ENCODE measurements around the gene CCDC148. TPM values are rescaled to one million over a fixed set of nuclear protein-coding genes. Genes with fewer than 3 reads are reported as not detected.
"Not testable (repeated sequence)": the region's sequence is repeated elsewhere in the genome, so short reads cannot be mapped to it uniquely, and the experiment has no call there.

Gene CCDC148
- total and polyA plus RNA-seq, 2 donors (not counting 3 experiments of a cell fraction or from before 2014, with no cell fraction given): 0.04 to 0.69 TPM

DNA sequence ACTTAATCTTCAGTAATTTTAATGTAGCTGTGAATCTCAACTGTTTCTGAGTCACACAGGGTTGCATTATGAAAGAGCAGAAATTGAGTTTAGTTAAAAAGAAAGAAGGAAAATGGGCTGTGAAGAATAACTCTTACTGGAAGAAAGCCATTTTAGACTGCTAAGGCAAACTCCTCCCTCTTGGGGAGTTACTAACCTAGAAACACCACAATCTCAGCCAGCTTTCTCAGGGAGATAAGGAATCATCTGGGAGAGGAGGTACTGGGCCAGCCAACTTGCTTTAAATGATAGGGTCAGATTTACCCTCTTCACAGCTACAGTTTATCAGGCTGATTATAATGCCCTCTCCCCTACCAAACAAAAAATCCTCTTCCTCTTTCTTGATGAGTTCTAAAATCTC, 119.5 kb downstream of the CCDC148 start:
- H3K4me1 ChIP-seq (ENCODE audit: control insufficient read depth, extremely low read depth, insufficient read depth, low read length): no peaks in the 10 kb centered on the region
- H2AFZ ChIP-seq (ENCODE audit: low read depth, low read length): no peak overlapping the region
- TF ChIP-seq FOS (IDR thresholded peaks at IDR 0.05; ENCODE audit: borderline replicate concordance, insufficient read depth, low read length): no peak
- TF ChIP-seq, protein P1, sequence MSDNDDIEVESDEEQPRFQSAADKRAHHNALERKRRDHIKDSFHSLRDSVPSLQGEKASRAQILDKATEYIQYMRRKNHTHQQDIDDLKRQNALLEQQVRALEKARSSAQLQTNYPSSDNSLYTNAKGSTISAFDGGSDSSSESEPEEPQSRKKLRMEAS (IDR thresholded peaks at IDR 0.05; ENCODE audit: insufficient read depth, insufficient read length): no peak
- TF ChIP-seq POLR2AphosphoS5 (IDR thresholded peaks at IDR 0.05; ENCODE audit: insufficient read depth, low read depth, low read length): no peak
- TF ChIP-seq GATA2 (IDR thresholded peaks at IDR 0.05; ENCODE audit: insufficient read depth, insufficient read length, low read depth, low read length): no peak
- no peak for TF ChIP-seq JUN (IDR thresholded peaks at IDR 0.05; ENCODE audit: borderline replicate concordance, insufficient read depth, insufficient read length, low read depth)
- TF ChIP-seq MYC (IDR thresholded peaks at IDR 0.05; ENCODE audit: low read depth, low read length): no peak
- TF ChIP-seq POLR2A (IDR thresholded peaks at IDR 0.05; ENCODE audit: low read depth, low read length): no peak
- TF ChIP-seq, protein P2, sequence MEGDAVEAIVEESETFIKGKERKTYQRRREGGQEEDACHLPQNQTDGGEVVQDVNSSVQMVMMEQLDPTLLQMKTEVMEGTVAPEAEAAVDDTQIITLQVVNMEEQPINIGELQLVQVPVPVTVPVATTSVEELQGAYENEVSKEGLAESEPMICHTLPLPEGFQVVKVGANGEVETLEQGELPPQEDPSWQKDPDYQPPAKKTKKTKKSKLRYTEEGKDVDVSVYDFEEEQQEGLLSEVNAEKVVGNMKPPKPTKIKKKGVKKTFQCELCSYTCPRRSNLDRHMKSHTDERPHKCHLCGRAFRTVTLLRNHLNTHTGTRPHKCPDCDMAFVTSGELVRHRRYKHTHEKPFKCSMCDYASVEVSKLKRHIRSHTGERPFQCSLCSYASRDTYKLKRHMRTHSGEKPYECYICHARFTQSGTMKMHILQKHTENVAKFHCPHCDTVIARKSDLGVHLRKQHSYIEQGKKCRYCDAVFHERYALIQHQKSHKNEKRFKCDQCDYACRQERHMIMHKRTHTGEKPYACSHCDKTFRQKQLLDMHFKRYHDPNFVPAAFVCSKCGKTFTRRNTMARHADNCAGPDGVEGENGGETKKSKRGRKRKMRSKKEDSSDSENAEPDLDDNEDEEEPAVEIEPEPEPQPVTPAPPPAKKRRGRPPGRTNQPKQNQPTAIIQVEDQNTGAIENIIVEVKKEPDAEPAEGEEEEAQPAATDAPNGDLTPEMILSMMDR (IDR thresholded peaks at IDR 0.05; ENCODE audit: extremely low read depth in 1 of 2, insufficient read depth in 1 of 2, low read depth in 1 of 2, low read length in 2 of 2): no peak
- TF ChIP-seq EZH2 (IDR thresholded peaks at IDR 0.05; ENCODE audit: borderline replicate concordance, low read depth, low read length, severe bottlenecking): no peak
- DNase-seq (ENCODE audit: low read depth, low spot score): no peak
- H3K27ac ChIP-seq (ENCODE audit: insufficient read depth, low read depth, low read length): no peak overlapping the region
- no peak for FAIRE-seq
- CTCF ChIA-PET: interaction anchor here (0.6 to 2.0 kb wide), 2 partner anchors 17 to 409 kb away, joined by 3 to 6 read pairs; no protein-coding TSS in a partner anchor
- no peak overlapping the region for H3K9ac ChIP-seq (replicated peaks; ENCODE audit: extremely low read depth, insufficient read depth, low read length)
- dilution Hi-C loops (cut with MboI; ENCODE audit: extremely low pct_ligation_motif_present, low sequenced_read_pairs) (no loop called here), intact Hi-C loops (cut with micrococcal nuclease) (no loop called here)
- no peaks in the 10 kb centered on the region for H4K20me1 ChIP-seq (replicated peaks; ENCODE audit: control insufficient read depth, extremely low read depth, insufficient read depth, low read length)
- no peak overlapping the region for H3K4me3 ChIP-seq (replicated peaks in 1 of 3; ENCODE audit: insufficient read depth in 1 of 3, low read depth in 1 of 3, low read length in 3 of 3)
- no peaks in the 10 kb centered on the region for H3K27me3 ChIP-seq (ENCODE audit: control insufficient read depth in 2 of 2, insufficient read depth in 2 of 2, low read length in 2 of 2)
- no peaks in the 10 kb centered on the region for H3K79me2 ChIP-seq (ENCODE audit: control insufficient read depth, insufficient read depth, low read length)
- H3K9me1 ChIP-seq (replicated peaks; ENCODE audit: control insufficient read depth, extremely low read depth, insufficient read depth, low read length): no peaks in the 10 kb centered on the region
- H3K9me3 ChIP-seq (replicated peaks; ENCODE audit: control insufficient read depth, insufficient read depth, low read length): no peaks in the 10 kb centered on the region
- no peaks in the 10 kb centered on the region for H3K36me3 ChIP-seq (ENCODE audit: control insufficient read depth in 2 of 2, extremely low read depth in 1 of 2, insufficient read depth in 2 of 2, low read length in 2 of 2)
- POLR2A ChIA-PET: no interaction called here
- BruUV-seq (replicated peaks): no TSS peak
- no peak overlapping the region for H3K4me2 ChIP-seq (ENCODE audit: insufficient read depth, low read length)

DNA sequence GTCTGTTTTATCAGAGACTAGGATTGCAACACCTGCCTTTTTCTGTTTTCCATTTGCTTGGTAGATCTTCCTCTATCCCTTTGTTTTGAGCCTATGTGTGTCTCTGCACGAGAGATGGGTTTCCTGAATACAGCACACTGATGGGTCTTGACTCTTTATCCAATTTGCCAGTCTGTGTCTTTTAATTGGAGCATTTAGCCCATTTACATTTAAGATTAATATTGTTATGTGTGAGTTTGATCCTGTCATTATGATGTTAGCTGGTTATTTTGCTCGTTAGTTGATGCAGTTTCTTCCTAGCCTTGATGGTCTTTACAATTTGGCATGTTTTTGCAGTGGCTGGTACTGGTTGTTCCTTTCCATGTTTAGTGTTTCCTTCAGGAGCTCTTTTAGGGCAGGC, 124.8 kb downstream of the CCDC148 start:
- H3K9me3 ChIP-seq (replicated peaks; ENCODE audit: control insufficient read depth, insufficient read depth, low read length); H2AFZ ChIP-seq (ENCODE audit: low read depth, low read length); FAIRE-seq; H4K20me1 ChIP-seq (replicated peaks; ENCODE audit: control insufficient read depth, extremely low read depth, insufficient read depth, low read length); H3K4me2 ChIP-seq (ENCODE audit: insufficient read depth, low read length); H3K79me2 ChIP-seq (ENCODE audit: control insufficient read depth, insufficient read depth, low read length); H3K9me1 ChIP-seq (replicated peaks; ENCODE audit: control insufficient read depth, extremely low read depth, insufficient read depth, low read length); H3K9ac ChIP-seq (replicated peaks; ENCODE audit: extremely low read depth, insufficient read depth, low read length); intact Hi-C loops (cut with micrococcal nuclease); H3K36me3 ChIP-seq (ENCODE audit: control insufficient read depth in 2 of 2, extremely low read depth in 1 of 2, insufficient read depth in 2 of 2, low read length in 2 of 2); H3K4me1 ChIP-seq (ENCODE audit: control insufficient read depth, extremely low read depth, insufficient read depth, low read length); H3K27ac ChIP-seq (ENCODE audit: insufficient read depth, low read depth, low read length); BruUV-seq (replicated peaks); POLR2A ChIA-PET; dilution Hi-C loops (cut with MboI; ENCODE audit: extremely low pct_ligation_motif_present, low sequenced_read_pairs); H3K27me3 ChIP-seq (ENCODE audit: control insufficient read depth in 2 of 2, insufficient read depth in 2 of 2, low read length in 2 of 2); DNase-seq (ENCODE audit: low read depth, low spot score); H3K4me3 ChIP-seq (replicated peaks in 1 of 3; ENCODE audit: insufficient read depth in 1 of 3, low read depth in 1 of 3, low read length in 3 of 3): not testable (repeated sequence)
- CTCF ChIA-PET: interaction anchor here (1.5 kb wide), 1 partner anchor 152 kb away, joined by 3 read pairs; no protein-coding TSS in a partner anchor

Measured in endothelial cell of umbilical vein (primary cell).